ENCODE measurements around the gene SLIT3. TPM values are rescaled to one million over a fixed set of nuclear protein-coding genes. Genes with fewer than 3 reads are reported as not detected.
A peak's percentile ranks its signal among the peaks of the same experiment; 100 is the strongest.

Gene SLIT3
- total and polyA plus RNA-seq, 2 donors = 8.4 to 9.2 TPM

DNA sequence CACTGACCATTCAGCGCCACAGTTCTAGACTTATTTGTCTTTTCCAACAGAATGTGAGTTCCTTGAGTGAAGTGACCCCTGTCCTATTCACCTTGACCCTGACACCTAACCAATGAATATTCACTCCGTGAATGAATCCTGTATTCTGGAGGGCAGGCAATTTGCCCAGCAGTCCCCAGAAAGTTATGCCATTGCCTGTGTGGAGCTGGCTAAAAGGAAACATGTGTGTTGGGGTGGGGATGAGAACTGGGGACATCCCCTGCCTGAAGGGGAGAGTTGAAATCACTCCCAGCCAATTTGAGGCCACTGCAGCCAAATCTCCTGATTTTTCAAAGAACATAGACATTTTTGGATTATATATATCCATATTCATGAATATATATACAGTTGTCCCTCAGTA, 199.0 kb downstream of the SLIT3 start:
- H3K27ac ChIP-seq (ENCODE audit: low read depth in 1 of 2, low read length in 1 of 2) = peak overlapping the region in 1 of 2 donors; percentile 39
- no peaks in the 10 kb centered on the region for H3K9me3 ChIP-seq (ENCODE audit: control insufficient read depth in 2 of 2, insufficient read depth in 1 of 2, low read length in 1 of 2)
- peaks cover 0 to 23% of the 10 kb centered on the region in 2 donors for H3K4me1 ChIP-seq (ENCODE audit: control insufficient read depth in 2 of 2, insufficient read depth in 2 of 2, low read length in 2 of 2)
- H3K4me3 ChIP-seq (ENCODE audit: low read length in 2 of 2) = no peak overlapping the region
- DNase-seq (ENCODE audit: low read depth in 6 of 9, low spot score in 9 of 9) = no peak
- WGBS = 97% methylated on average over 2 of the region's 2 CpGs
- H3K27me3 ChIP-seq (ENCODE audit: control insufficient read depth in 2 of 2, insufficient read depth in 1 of 2, low read length in 1 of 2) = no peaks in the 10 kb centered on the region
- no peaks in the 10 kb centered on the region for H3K36me3 ChIP-seq (ENCODE audit: control insufficient read depth in 2 of 2, insufficient read depth in 2 of 2, low read length in 1 of 2)

DNA sequence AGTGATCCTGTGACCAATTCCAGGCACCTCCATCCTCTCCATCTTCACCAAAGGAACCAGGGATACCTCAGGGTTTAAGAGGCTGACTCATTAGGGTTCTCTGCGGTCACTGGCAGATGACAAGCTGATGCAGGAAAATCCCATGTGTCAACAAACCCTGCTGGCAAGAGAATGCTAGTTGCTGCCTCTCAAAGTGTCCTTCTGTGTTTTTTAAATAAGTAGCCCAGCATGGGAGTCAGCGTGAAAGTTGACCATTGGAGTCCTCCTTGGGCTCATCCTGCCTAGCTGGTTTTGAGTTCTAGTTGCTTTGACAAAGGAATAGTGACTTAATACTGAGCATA, 200.2 kb downstream of the SLIT3 start:
- H3K27ac ChIP-seq (ENCODE audit: low read depth in 1 of 2, low read length in 1 of 2) = peak overlapping the region in 1 of 2 donors; percentile 14
- no peak for DNase-seq (ENCODE audit: low read depth in 6 of 9, low spot score in 9 of 9)
- no peaks in the 10 kb centered on the region for H3K9me3 ChIP-seq (ENCODE audit: control insufficient read depth in 2 of 2, insufficient read depth in 1 of 2, low read length in 1 of 2)
- no peak overlapping the region for H3K4me3 ChIP-seq (ENCODE audit: low read length in 2 of 2)
- no peaks in the 10 kb centered on the region for H3K36me3 ChIP-seq (ENCODE audit: control insufficient read depth in 2 of 2, insufficient read depth in 2 of 2, low read length in 1 of 2)
- WGBS = 89% methylated on average over 2 of the region's 2 CpGs
- peaks cover 0 to 23% of the 10 kb centered on the region in 2 donors for H3K4me1 ChIP-seq (ENCODE audit: control insufficient read depth in 2 of 2, insufficient read depth in 2 of 2, low read length in 2 of 2)
- H3K27me3 ChIP-seq (ENCODE audit: control insufficient read depth in 2 of 2, insufficient read depth in 1 of 2, low read length in 1 of 2) = no peaks in the 10 kb centered on the region

DNA sequence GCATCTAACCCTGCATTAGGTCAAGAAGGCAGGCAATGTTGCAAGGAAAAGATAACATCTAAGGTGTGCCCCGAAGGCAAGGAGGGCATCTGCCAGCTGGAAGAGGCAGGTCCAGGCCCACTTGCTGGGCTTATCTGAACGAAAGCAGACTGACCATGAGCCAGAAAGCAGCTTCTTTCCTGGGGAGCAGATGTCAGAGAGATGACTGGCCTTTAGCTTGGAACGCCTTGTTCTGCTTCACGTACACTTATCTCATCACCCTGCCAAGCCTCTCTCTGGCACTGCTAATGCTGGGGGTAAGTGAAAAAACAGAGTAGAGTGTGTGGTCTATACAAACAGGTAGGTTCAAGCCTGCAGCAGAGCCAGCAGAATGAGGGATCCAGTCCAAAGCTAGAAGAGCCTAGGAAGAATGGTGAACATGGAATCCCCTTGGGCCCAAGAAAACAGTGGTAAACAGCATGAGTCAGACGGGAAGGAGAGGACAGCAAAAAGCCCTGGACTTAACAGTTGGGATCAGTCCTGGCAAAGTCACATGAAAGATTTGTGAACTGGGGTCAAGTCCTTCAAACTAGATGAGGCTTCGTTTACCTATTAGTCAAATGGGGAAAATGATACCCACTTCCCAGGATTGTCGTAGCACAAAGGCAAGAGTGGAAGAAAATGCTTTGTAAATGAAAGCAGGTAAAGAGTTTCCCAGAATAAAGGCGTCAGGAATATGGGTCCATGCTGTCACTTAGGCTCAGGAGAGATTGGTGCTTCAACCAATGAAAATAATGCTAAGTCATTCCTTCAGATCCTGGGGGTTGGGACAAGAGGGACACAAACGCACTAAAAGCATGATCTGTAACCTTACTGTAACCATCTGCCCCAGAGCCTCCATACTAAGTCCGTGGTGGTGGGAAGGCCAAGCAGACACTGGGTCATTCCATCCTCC, 200.9 kb downstream of the SLIT3 start:
- H3K4me1 ChIP-seq (ENCODE audit: control insufficient read depth in 2 of 2, insufficient read depth in 2 of 2, low read length in 2 of 2) = peaks cover 0 to 20% of the 10 kb centered on the region in 2 donors
- H3K27ac ChIP-seq (ENCODE audit: low read depth in 1 of 2, low read length in 1 of 2) = peak overlapping the region; percentile 25 to 62
- no peaks in the 10 kb centered on the region for H3K9me3 ChIP-seq (ENCODE audit: control insufficient read depth in 2 of 2, insufficient read depth in 1 of 2, low read length in 1 of 2)
- H3K4me3 ChIP-seq (ENCODE audit: low read length in 2 of 2) = no peak overlapping the region
- no peaks in the 10 kb centered on the region for H3K36me3 ChIP-seq (ENCODE audit: control insufficient read depth in 2 of 2, insufficient read depth in 2 of 2, low read length in 1 of 2)
- DNase-seq (ENCODE audit: low read depth in 6 of 9, low spot score in 9 of 9) = no peak
- H3K27me3 ChIP-seq (ENCODE audit: control insufficient read depth in 2 of 2, insufficient read depth in 1 of 2, low read length in 1 of 2) = no peaks in the 10 kb centered on the region
- 87% methylated on average over 10 of the region's 10 CpGs for WGBS

DNA sequence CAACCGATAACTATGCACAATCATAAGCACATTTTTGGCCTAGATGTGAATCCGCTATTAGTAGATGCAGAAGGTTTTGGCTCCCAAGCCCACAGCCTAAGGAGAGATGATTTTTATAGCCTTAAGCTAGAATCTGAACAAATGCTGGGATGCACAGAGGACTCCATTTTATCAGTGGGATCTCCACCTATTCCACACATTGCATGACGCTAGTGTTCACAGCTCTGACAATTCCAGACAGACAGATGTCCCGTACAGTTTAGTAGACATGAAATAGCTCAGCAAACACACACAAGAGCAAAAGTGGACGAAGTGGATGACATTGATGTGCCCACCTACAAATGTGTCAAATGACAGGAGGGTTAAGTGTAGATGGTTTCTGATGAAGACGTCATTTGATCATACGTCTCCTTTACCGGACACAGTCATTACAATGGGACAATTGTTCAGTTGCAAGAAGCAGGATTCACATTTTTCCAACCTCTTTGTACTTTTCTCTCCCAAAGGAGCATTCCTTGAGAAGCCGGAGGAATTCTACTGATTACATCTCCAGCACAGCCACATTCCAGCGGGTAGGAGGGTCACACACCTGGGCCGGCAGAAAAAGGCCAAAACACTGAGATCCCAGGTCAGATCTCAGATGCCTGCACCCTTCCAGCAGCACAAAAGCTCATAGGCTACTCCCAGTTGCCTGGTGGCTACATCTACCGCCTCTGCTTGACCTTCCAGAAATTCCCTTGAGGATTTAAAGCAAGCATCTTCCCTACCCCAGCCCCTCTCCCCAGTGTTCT, 202.4 kb downstream of the SLIT3 start:
- Histone ChIP-seq H3K9me3 (ENCODE audit: control insufficient read depth in 2 of 2, insufficient read depth in 1 of 2, low read length in 1 of 2) (no peaks in the 10 kb centered on the region), H3K27ac (ENCODE audit: low read depth in 1 of 2, low read length in 1 of 2) (peak overlapping the region in 1 of 2 donors; percentile 32), H3K4me3 (ENCODE audit: low read length in 2 of 2) (no peak overlapping the region), H3K27me3 (ENCODE audit: control insufficient read depth in 2 of 2, insufficient read depth in 1 of 2, low read length in 1 of 2) (no peaks in the 10 kb centered on the region), H3K36me3 (ENCODE audit: control insufficient read depth in 2 of 2, insufficient read depth in 2 of 2, low read length in 1 of 2) (no peaks in the 10 kb centered on the region), H3K4me1 (ENCODE audit: control insufficient read depth in 2 of 2, insufficient read depth in 2 of 2, low read length in 2 of 2) (peaks cover 0 to 20% of the 10 kb centered on the region in 2 donors)
- no peak for DNase-seq (ENCODE audit: low read depth in 6 of 9, low spot score in 9 of 9)
- 93% methylated on average over 12 of the region's 12 CpGs for WGBS

DNA sequence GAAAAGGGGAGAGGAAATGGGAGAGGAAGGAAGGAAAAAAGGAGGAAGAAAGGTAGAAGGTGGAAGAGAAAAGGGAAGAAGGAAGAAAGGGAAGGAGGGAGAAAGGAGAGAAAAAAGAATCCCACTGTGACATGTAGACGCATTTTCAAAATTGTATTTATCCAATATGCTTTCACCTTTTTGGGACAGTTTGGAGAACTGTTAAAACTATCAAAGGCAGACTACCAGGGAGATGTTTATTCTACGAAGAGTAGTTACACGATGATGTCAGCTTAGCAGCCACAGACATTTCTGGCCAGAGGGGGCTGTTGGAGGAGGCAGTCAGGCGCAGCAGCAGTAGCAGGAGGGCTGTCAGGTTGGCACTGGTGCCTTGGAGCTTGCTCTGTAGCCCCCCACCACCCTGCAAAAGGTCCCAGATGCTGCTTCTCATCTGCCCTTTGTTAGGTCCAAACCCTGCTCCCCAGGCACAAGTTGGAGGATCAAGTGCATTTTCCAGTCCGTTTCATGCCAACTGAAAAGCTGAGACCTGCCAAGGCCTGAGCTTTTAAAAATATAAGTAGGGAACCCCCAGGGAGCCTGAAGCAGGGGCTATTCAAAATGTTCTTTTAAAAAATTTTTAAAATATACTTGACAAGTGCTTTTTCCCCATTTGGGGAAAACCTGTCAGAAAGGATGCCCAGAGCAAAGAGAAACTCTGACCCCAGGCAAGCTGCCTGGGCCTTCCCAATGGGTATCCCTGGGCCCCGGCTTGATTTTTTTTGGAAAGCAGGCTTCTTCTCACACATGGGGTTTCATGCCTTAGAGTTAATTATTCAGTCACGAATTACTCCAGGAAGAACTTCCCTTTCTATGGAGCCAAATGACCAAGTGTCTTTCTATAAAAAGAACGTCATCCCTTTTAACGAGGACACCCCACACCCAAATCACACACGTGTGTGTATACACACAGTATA, 203.3 kb downstream of the SLIT3 start:
- no peaks in the 10 kb centered on the region for H3K9me3 ChIP-seq (ENCODE audit: control insufficient read depth in 2 of 2, insufficient read depth in 1 of 2, low read length in 1 of 2)
- DNase-seq (ENCODE audit: low read depth in 6 of 9, low spot score in 9 of 9) = no peak
- 85% methylated on average over 10 of the region's 10 CpGs for WGBS
- H3K4me1 ChIP-seq (ENCODE audit: control insufficient read depth in 2 of 2, insufficient read depth in 2 of 2, low read length in 2 of 2) = peaks cover 0 to 17% of the 10 kb centered on the region in 2 donors
- H3K36me3 ChIP-seq (ENCODE audit: control insufficient read depth in 2 of 2, insufficient read depth in 2 of 2, low read length in 1 of 2) = no peaks in the 10 kb centered on the region
- peak overlapping the region; percentile 32 to 73 for H3K27ac ChIP-seq (ENCODE audit: low read depth in 1 of 2, low read length in 1 of 2)
- H3K4me3 ChIP-seq (ENCODE audit: low read length in 2 of 2) = no peak overlapping the region
- no peaks in the 10 kb centered on the region for H3K27me3 ChIP-seq (ENCODE audit: control insufficient read depth in 2 of 2, insufficient read depth in 1 of 2, low read length in 1 of 2)

DNA sequence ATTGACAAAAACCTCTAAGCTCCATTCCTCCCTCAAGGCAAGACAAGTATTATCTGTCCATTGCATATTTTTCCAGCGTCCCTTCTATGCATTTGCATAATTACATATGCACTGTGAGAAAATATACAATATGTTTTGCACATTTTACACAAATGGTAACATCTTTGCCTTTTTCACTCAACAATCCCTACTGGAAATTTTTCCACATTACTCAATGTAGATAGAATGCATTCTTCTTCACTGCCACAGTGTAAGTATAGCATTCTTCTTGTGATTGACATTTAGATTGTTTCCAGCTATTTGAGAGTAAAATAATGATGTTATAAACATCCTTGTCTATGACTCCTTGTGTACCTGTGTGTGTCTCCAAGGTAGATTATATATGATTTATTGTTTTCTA, 205.0 kb downstream of the SLIT3 start:
- no peaks in the 10 kb centered on the region for H3K9me3 ChIP-seq (ENCODE audit: control insufficient read depth in 2 of 2, insufficient read depth in 1 of 2, low read length in 1 of 2)
- H3K27me3 ChIP-seq (ENCODE audit: control insufficient read depth in 2 of 2, insufficient read depth in 1 of 2, low read length in 1 of 2) = no peaks in the 10 kb centered on the region
- DNase-seq (ENCODE audit: low read depth in 6 of 9, low spot score in 9 of 9) = no peak
- peaks cover 0 to 14% of the 10 kb centered on the region in 2 donors for H3K4me1 ChIP-seq (ENCODE audit: control insufficient read depth in 2 of 2, insufficient read depth in 2 of 2, low read length in 2 of 2)
- no peak overlapping the region for H3K4me3 ChIP-seq (ENCODE audit: low read length in 2 of 2)
- WGBS = 93% methylated on average over 1 of the region's 1 CpG
- no peak overlapping the region for H3K27ac ChIP-seq (ENCODE audit: low read depth in 1 of 2, low read length in 1 of 2)
- no peaks in the 10 kb centered on the region for H3K36me3 ChIP-seq (ENCODE audit: control insufficient read depth in 2 of 2, insufficient read depth in 2 of 2, low read length in 1 of 2)

DNA sequence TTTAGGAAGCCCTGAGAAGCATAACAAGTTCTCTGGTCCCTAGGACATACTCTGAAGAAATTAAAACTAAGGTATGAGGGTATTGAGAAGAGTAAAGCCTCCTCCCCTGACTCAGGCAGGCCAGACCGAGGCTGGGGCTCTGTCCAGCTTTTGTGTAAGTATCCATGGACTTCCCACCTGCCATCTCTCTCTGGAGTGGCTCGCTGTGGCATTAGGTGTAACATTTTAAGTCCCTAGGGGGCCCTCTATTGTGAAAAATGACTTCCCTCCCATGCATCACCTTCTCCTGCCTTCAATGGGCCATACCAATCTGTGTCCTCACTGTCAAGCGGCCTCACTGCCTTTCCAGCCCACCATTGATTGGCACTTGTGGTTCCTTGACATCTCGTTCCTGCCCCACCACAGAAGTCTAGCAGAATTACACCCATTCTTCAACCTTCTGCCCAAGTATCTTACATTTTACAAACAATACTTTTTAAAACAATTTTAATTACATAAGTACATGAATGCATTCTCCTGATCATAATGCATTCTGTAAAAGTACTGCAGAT, 205.5 kb downstream of the SLIT3 start:
- H3K27ac ChIP-seq (ENCODE audit: low read depth in 1 of 2, low read length in 1 of 2) = peak overlapping the region; percentile 47 to 48
- WGBS = 83% methylated on average over 4 of the region's 4 CpGs
- H3K36me3 ChIP-seq (ENCODE audit: control insufficient read depth in 2 of 2, insufficient read depth in 2 of 2, low read length in 1 of 2) = no peaks in the 10 kb centered on the region

DNA sequence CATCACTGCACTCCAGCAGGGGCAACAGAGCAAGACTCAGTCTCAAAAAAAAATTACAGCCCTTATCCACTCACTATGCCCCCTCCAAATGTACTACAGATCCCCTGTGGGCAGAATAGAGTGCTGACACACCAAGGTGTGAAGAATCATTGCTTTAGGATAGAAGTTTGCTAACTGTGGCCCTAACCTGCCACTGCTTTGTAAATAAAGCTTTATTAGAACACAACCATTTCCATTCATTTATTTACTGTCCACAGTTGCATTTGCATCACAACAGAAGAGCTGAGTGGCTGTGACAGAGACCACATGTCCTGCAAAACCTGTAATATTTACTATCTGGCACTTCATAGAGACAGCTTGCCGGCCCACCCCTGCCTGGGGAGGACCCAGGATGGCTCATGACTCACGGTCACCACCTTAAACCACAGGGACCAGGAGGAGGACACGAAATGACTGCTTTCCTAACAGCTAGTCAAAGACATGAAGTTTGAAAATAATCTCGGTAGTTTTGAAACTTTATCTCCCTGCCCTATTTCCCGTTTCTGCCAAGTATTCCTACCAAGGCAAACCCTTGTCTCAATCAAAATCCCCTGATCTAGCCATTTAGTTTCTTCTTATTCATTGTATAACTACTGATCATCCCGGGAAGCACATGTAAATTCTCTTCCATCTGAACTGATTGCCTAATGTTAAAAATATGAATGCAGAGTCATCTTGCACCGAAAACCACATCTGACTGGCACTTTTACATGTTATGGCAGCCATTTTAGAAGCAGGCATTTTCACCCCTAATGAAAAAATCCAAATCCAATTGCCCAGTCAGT, 206.1 kb downstream of the SLIT3 start:
- H3K27me3 ChIP-seq (ENCODE audit: control insufficient read depth in 2 of 2, insufficient read depth in 1 of 2, low read length in 1 of 2) = no peaks in the 10 kb centered on the region
- H3K27ac ChIP-seq (ENCODE audit: low read depth in 1 of 2, low read length in 1 of 2) = peak overlapping the region; percentile 48 to 55
- no peaks in the 10 kb centered on the region for H3K36me3 ChIP-seq (ENCODE audit: control insufficient read depth in 2 of 2, insufficient read depth in 2 of 2, low read length in 1 of 2)
- WGBS = 85% methylated on average over 7 of the region's 7 CpGs
- no peak for DNase-seq (ENCODE audit: low read depth in 6 of 9, low spot score in 9 of 9)
- no peak overlapping the region for H3K4me3 ChIP-seq (ENCODE audit: low read length in 2 of 2)
- H3K9me3 ChIP-seq (ENCODE audit: control insufficient read depth in 2 of 2, insufficient read depth in 1 of 2, low read length in 1 of 2) = no peaks in the 10 kb centered on the region
- peaks cover 0 to 12% of the 10 kb centered on the region in 2 donors for H3K4me1 ChIP-seq (ENCODE audit: control insufficient read depth in 2 of 2, insufficient read depth in 2 of 2, low read length in 2 of 2)

More for the DNA sequence above, 205.5 kb downstream of the SLIT3 start:
- Histone ChIP-seq H3K4me1 (ENCODE audit: control insufficient read depth in 2 of 2, insufficient read depth in 2 of 2, low read length in 2 of 2) (peaks cover 0 to 14% of the 10 kb centered on the region in 2 donors), H3K4me3 (ENCODE audit: low read length in 2 of 2) (no peak overlapping the region), H3K9me3 (ENCODE audit: control insufficient read depth in 2 of 2, insufficient read depth in 1 of 2, low read length in 1 of 2) (no peaks in the 10 kb centered on the region), H3K27me3 (ENCODE audit: control insufficient read depth in 2 of 2, insufficient read depth in 1 of 2, low read length in 1 of 2) (no peaks in the 10 kb centered on the region)
- no peak for DNase-seq (ENCODE audit: low read depth in 6 of 9, low spot score in 9 of 9)

Data from thymus (tissue), 11 donors.